K562 (cell line): ENCODE results near the gene PCDH12. TPM values are rescaled to one million over a fixed set of nuclear protein-coding genes. Genes with fewer than 3 reads are reported as not detected.

Experiments used
- ATAC-seq: fragments of 200-7000 bp; cut with Tn5 transposase; 3 replicates; pipeline ENCODE4 v1.9.1; 2020; ENCODE audit warnings: moderate library complexity
- BruUV-seq: library from RNA; stranded (reverse); fragments of 400-500 nt; replicated peaks from 2 replicates; lab custom pipeline; 2021; lab: Mats Ljungman, UMichigan
- CTCF ChIA-PET: fragments of 300-600 bp; formaldehyde crosslinking; extraction: SDS; loops from one replicate; lab custom pipeline; 2021; ENCODE audit warnings: low intra/inter-chr PET ratio; lab: Yijun Ruan, JAX
- POLR2A ChIA-PET: fragments of 300-600, 350-650 bp; sonication (Branson Sonifier 250); formaldehyde crosslinking; extraction: SDS; loops from one replicate; lab custom pipeline; 2021; ENCODE audit warnings: antibody characterized with exemption, inconsistent platforms; lab: Yijun Ruan, JAX
- DNase-seq, 4 experiments: peaks; one replicate each; pipeline versions ENCODE4 v3.0.0 to v3.0.0-alpha.2; 2011 to 2018; ENCODE audit warnings: low spot score in 3 of 4, mixed read lengths in 3 of 4; ENCODE audit errors: extremely low read depth in 1 of 4
- FAIRE-seq: peaks from 2 replicates; lab custom pipeline; 2011; peaks lifted over from hg19 to GRCh38; lab: Jason Lieb, UNC
- H2AFZ ChIP-seq: 2 replicates; pipeline ENCODE4 v1.6.0; 2011; ENCODE audit warnings: low read depth, low read length, control low read depth, inconsistent platforms
- H3K27ac ChIP-seq: fragments of 200-600 bp; 3 replicates; pipeline ENCODE4 v1.8.0; 2011; ENCODE audit warnings: low read depth, mild to moderate bottlenecking, control low read depth, inconsistent platforms, low read length, moderate library complexity, mixed read lengths; ENCODE audit errors: extremely low read depth
- H3K27me3 ChIP-seq, 2 experiments: fragments of 300-600 bp in 1 of 2; 2 replicates in 1 of 2; 3 replicates in 1 of 2; pipeline versions ENCODE4 v1.6.0 to v1.8.0; 2011; ENCODE audit warnings: inconsistent platforms in 2 of 2, low read length in 2 of 2, mild to moderate bottlenecking in 1 of 2, mixed read lengths in 1 of 2, moderate library complexity in 1 of 2; ENCODE audit not compliant: control insufficient read depth in 2 of 2, insufficient read depth in 2 of 2
- H3K36me3 ChIP-seq: fragments of 300-600 bp; 3 replicates; pipeline ENCODE4 v1.8.0; 2011; ENCODE audit warnings: mild to moderate bottlenecking, low read length, inconsistent platforms; ENCODE audit not compliant: control insufficient read depth, insufficient read depth
- H3K4me1 ChIP-seq, 2 experiments: fragments of 200-600 bp in 1 of 2; replicated peaks in 1 of 2; 2 replicates in 1 of 2; 3 replicates in 1 of 2; pipeline versions ENCODE4 v1.5.1 to v1.8.0; 2011; ENCODE audit warnings: inconsistent platforms in 2 of 2, low read length in 2 of 2, mild to moderate bottlenecking in 1 of 2, mixed read lengths in 1 of 2, moderate library complexity in 1 of 2; ENCODE audit not compliant: control insufficient read depth in 2 of 2, insufficient read depth in 2 of 2
- H3K4me2 ChIP-seq: 2 replicates; pipeline ENCODE4 v1.6.1; 2011; ENCODE audit warnings: low read length, control low read depth, inconsistent platforms, mixed read lengths; ENCODE audit not compliant: insufficient read depth
- H3K4me3 ChIP-seq: fragments of 200-600 bp; sonication (generic), shearing (Covaris generic); 2 replicates; pipeline ENCODE4 v1.5.1; 2016; ENCODE audit warnings: control low read depth, inconsistent platforms
- H3K79me2 ChIP-seq: fragments of 200-600 bp; 3 replicates; pipeline ENCODE4 v1.8.0; 2011; ENCODE audit warnings: low read length, inconsistent platforms; ENCODE audit not compliant: control insufficient read depth, insufficient read depth
- H3K9ac ChIP-seq, 2 experiments: 2 replicates each; pipeline versions ENCODE4 v1.6.0 to v1.6.1; 2011; ENCODE audit warnings: low read depth in 2 of 2, low read length in 2 of 2, control low read depth in 1 of 2, inconsistent platforms in 1 of 2, mild to moderate bottlenecking in 1 of 2, mixed read lengths in 1 of 2; ENCODE audit not compliant: insufficient read depth in 1 of 2
- H3K9me1 ChIP-seq: one replicate; pipeline ENCODE4 v1.6.0; 2011; ENCODE audit warnings: inconsistent platforms, mild to moderate bottlenecking, low read length, moderate library complexity; ENCODE audit not compliant: control insufficient read depth, insufficient read depth
- H3K9me3 ChIP-seq: replicated peaks from 2 replicates; pipeline ENCODE4 v1.5.1; 2011; ENCODE audit warnings: low read depth, low read length, inconsistent platforms; ENCODE audit not compliant: control insufficient read depth, insufficient read depth
- H4K20me1 ChIP-seq: replicated peaks from 2 replicates; pipeline ENCODE4 v1.6.1; 2011; ENCODE audit warnings: low read length, inconsistent platforms, mixed read lengths; ENCODE audit not compliant: control insufficient read depth, insufficient read depth
- ARNT ChIP-seq, 2 experiments: fragments of 450-650 bp; IDR thresholded peaks; 2 replicates each; pipeline ENCODE4 v1.6.1; 2016; ENCODE audit warnings: mild to moderate bottlenecking in 1 of 2
- HMG20B ChIP-seq: fragments of 250-450 bp; sonication (Bioruptor Pico); IDR thresholded peaks from 2 replicates; pipeline ENCODE4 v1.5.0; 2021; ENCODE audit warnings: mild to moderate bottlenecking
- KDM1A ChIP-seq, 2 experiments: fragments of 450-650 bp; IDR thresholded peaks; 2 replicates each; pipeline ENCODE4 v1.6.1; 2016; ENCODE audit warnings: mild to moderate bottlenecking in 2 of 2
- LARP7 ChIP-seq: fragments of 450-650 bp; IDR thresholded peaks from 2 replicates; pipeline ENCODE4 v1.6.1; 2016
- PRPF4 ChIP-seq: fragments of 200-400 bp; formaldehyde crosslinking; IDR thresholded peaks from one replicate; pipeline ENCODE4 v1.6.1; 2017; ENCODE audit warnings: low read length, low read depth, mild to moderate bottlenecking; ENCODE audit not compliant: insufficient read depth, poor library complexity, severe bottlenecking
- SMC3 ChIP-seq: conservative IDR thresholded peaks from 2 replicates; pipeline ENCODE4 v1.6.1; 2011; ENCODE audit warnings: low read depth, low read length, improper control_type of control experiment; ENCODE audit not compliant: insufficient read depth
- TOE1 ChIP-seq, 2 experiments: fragments of 450-650 bp in 1 of 2; sonication (generic) in 1 of 2; formaldehyde crosslinking in 1 of 2; IDR thresholded peaks; 2 replicates each; pipeline versions ENCODE4 v1.7.1 to v1.8.0; 2016 to 2022; ENCODE audit warnings: borderline replicate concordance in 2 of 2, mild to moderate bottlenecking in 2 of 2, antibody characterized with exemption in 1 of 2, inconsistent platforms in 1 of 2, low read depth in 1 of 2, missing genetic modification reagents in 1 of 2, moderate library complexity in 1 of 2
- ZBTB1 ChIP-seq: sonication (generic); formaldehyde crosslinking; IDR thresholded peaks from 2 replicates; pipeline ENCODE4 v1.8.1; 2023; ENCODE audit warnings: missing genetic modification reagents, low read depth, mild to moderate bottlenecking, borderline replicate concordance
- ZBTB17 ChIP-seq: fragments of 450-650 bp; formaldehyde crosslinking; IDR thresholded peaks from 2 replicates; pipeline ENCODE4 v1.4.0; 2020; ENCODE audit warnings: mild to moderate bottlenecking
- ZC3H4 ChIP-seq: sonication (generic); formaldehyde crosslinking; IDR thresholded peaks from 2 replicates; pipeline ENCODE4 v1.9.0; 2021; ENCODE audit warnings: missing genetic modification reagents, borderline replicate concordance
- WGBS: fragments of 100-300 bp; shearing (Covaris generic); methylation state at CpG from one replicate; pipeline ENCODE4 v1.1.6; 2016; ENCODE audit warnings: low coverage, mixed read lengths; ENCODE audit not compliant: insufficient coverage; ENCODE audit errors: missing lambda C conversion rate; 5-methylcytosine and 5-hydroxymethylcytosine counted together
- in situ Hi-C: fragments of 300-500 bp; cut with MboI; formaldehyde crosslinking; loops from 4 replicates; pipeline ENCODE4 v1.15.0; 2018; ENCODE audit warnings: inconsistent platforms, mixed read lengths
- intact Hi-C: fragments of 100-400 bp; cut with micrococcal nuclease; formaldehyde crosslinking; loops from 2 replicates; pipeline ENCODE4 v1.14.2; 2022
- polyA plus RNA-seq, 8 experiments: library from polyadenylated mRNA; depleted of rRNA in 4 of 8; stranded (reverse) in 5 of 8; unstranded in 3 of 8; fragments of >200 nt; fragmentation: Nextera tagmentation in 2 of 8; fragmentation: Illumina TruSeq in 1 of 8; extraction: Ambion mirVana in 2 of 8; extraction: Trizol in 1 of 8; gene quantifications; 2 replicates each; pipeline versions ENCODE4 v1.2.1 to v1.2.3, GENCODE V29; 2011 to 2014; ENCODE audit warnings: inconsistent platforms in 1 of 8, missing spikeins in 1 of 8
- total RNA-seq, 7 experiments: library from RNA; depleted of rRNA in 6 of 7; stranded (reverse); fragments of >200 nt in 6 of 7; fragmentation: Illumina TruSeq in 2 of 7; extraction: Trizol in 2 of 7; gene quantifications; 2 replicates each; pipeline versions ENCODE4 v1.2.1 to v1.2.3, GENCODE V29; 2011 to 2021; ENCODE audit warnings: low replicate concordance in 1 of 7
- TF ChIP-seq, protein P1 (sequence below), 2 experiments: fragments of 450-650 bp; IDR thresholded peaks; 2 replicates each; pipeline ENCODE4 v1.6.1; 2016

The PCDH12 gene
- total and polyA plus RNA-seq, 9 of the 15 experiments (the other 6 are each of a cell fraction or from before 2014, with no cell fraction given) = 0.01 to 0.04 (median 0.01) TPM; not detected in 4

- intact Hi-C loops = no loop called here
- Histone ChIP-seq H3K4me1 (peaks cover 0 to 7% of the 10 kb centered on the region in 2 experiments; a peak in 1 of 5 replicates), H3K36me3 (no peaks in the 10 kb centered on the region), H4K20me1 (no peaks in the 10 kb centered on the region), H3K9me1 (no peaks in the 10 kb centered on the region), H3K4me3 (no peak overlapping the region), H3K9ac (no peak overlapping the region), H2AFZ (no peak overlapping the region), H3K4me2 (no peak overlapping the region), H3K79me2 (no peaks in the 10 kb centered on the region), H3K9me3 (no peaks in the 10 kb centered on the region), H3K27ac (no peak overlapping the region), H3K27me3 (peaks cover 24 to 47% of the 10 kb centered on the region in 2 experiments; a peak in 4 of 5 replicates)
- in situ Hi-C loops = no loop called here
- WGBS = 3% methylated on average over 2 of the region's 2 CpGs
- ATAC-seq = no peak
- FAIRE-seq = no peak
- BruUV-seq = no TSS peak
- ChIA-PET POLR2A (interaction anchor here (0.6 to 1.6 kb wide), 2 partner anchors 26 to 347 kb away, joined by 3 to 5 read pairs; partner anchors contain the start of gene DELE1), CTCF (no interaction called here)
- DNase-seq = no peak
- TF ChIP-seq ZC3H4 (CRISPR knock-in tag) = no peak
- no peak for TF ChIP-seq SMC3
- TF ChIP-seq ZBTB1 = no peak
- TF ChIP-seq TOE1 (IDR thresholded peaks at IDR 0.05; ENCODE audit: borderline replicate concordance) = no peak
- no peak for TF ChIP-seq TOE1 (CRISPR knock-in tag; IDR thresholded peaks at IDR 0.05; ENCODE audit: borderline replicate concordance, low read depth)
- no peak for TF ChIP-seq HMG20B (CRISPR knock-in tag)
- no peak for TF ChIP-seq ARNT (IDR thresholded peaks at IDR 0.05)
- no peak for TF ChIP-seq KDM1A (IDR thresholded peaks at IDR 0.05)
- no peak for TF ChIP-seq ZBTB17 (CRISPR knock-in tag)
- TF ChIP-seq PRPF4 = no peak
- TF ChIP-seq, protein P1, sequence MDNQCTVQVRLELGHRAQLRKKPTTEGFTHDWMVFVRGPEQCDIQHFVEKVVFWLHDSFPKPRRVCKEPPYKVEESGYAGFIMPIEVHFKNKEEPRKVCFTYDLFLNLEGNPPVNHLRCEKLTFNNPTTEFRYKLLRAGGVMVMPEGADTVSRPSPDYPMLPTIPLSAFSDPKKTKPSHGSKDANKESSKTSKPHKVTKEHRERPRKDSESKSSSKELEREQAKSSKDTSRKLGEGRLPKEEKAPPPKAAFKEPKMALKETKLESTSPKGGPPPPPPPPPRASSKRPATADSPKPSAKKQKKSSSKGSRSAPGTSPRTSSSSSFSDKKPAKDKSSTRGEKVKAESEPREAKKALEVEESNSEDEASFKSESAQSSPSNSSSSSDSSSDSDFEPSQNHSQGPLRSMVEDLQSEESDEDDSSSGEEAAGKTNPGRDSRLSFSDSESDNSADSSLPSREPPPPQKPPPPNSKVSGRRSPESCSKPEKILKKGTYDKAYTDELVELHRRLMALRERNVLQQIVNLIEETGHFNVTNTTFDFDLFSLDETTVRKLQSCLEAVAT (IDR thresholded peaks at IDR 0.05) = no peak
- no peak for TF ChIP-seq LARP7
Measured at GRCh38 chr5:141949511-141949910, 8.5 kb downstream of the PCDH12 start.
